HG02610 (cell line): ENCODE measurements around the gene LMX1A.

Experiments used
- ATAC-seq: cut with Tn5 transposase; IDR thresholded peaks from one replicate; pipeline ENCODE4 v1.9.1; 2021; ENCODE audit warnings: mild to moderate bottlenecking, moderate library complexity; ENCODE audit not compliant: unreplicated experiment

LMX1A gene

DNA sequence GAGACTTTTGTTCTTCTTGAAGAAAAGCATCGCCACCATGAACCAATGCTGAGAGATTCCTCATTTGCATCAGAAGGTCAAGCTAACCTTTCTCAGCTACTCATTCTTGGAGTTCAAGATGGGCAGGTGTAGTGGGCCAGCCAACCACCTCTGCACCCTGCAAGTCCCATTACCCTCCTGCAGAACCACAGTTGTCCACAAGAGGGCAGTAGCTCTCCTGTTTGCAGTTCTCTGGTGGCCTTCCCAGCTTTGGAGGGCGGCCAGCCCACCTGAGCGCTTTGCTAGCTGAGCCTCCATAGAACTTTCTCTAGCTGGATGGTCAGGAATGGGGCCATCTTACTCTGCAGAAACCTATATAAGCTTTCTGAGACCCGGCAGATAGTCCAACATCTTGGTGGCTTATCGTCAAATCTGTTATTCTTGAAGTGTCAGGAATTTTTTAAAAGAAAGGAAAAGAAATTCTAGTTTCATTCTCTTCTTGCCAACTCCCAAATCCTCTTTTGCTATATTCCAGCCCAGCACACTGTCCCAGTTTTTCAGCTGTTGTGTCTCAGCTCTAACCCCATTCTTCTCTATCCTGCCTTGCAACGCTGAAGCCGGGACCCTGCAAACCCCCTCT, 11.0 kb upstream of the LMX1A start:
- peak; percentile 70 for ATAC-seq

GRCh38 chr1:165365341-165365740, 8.8 kb upstream of the LMX1A start:
- ATAC-seq = no peak

GRCh38 chr1:165364568-165365133, 8.1 kb upstream of the LMX1A start:
- no peak for ATAC-seq

DNA sequence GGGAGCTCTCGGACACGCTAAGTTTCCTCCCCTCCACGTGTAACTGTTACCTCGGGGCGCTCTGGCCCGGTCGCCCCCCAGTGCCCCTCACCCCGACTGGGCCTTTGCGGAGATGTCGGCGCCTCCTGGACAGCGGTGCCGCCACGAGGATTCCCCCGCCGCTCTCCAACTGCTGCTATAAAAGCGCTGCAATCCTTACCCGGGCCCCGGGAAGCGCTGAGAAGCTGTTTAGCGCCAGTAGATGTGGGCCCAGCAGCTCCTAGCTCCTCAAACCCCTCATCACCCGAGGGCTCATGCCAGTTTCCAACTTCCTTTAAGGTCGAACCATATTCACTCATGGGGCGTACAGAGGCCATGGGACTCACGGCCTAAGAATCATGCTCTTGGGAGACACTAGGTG, 361 bp upstream of the LMX1A start:
- ATAC-seq = no peak

- ATAC-seq = no peak
Observed at GRCh38 chr1:165355139-165355976, 1.2 kb downstream of the LMX1A start.

- ATAC-seq = no peak
Observed at GRCh38 chr1:165354739-165355138, 1.8 kb downstream of the LMX1A start.

DNA sequence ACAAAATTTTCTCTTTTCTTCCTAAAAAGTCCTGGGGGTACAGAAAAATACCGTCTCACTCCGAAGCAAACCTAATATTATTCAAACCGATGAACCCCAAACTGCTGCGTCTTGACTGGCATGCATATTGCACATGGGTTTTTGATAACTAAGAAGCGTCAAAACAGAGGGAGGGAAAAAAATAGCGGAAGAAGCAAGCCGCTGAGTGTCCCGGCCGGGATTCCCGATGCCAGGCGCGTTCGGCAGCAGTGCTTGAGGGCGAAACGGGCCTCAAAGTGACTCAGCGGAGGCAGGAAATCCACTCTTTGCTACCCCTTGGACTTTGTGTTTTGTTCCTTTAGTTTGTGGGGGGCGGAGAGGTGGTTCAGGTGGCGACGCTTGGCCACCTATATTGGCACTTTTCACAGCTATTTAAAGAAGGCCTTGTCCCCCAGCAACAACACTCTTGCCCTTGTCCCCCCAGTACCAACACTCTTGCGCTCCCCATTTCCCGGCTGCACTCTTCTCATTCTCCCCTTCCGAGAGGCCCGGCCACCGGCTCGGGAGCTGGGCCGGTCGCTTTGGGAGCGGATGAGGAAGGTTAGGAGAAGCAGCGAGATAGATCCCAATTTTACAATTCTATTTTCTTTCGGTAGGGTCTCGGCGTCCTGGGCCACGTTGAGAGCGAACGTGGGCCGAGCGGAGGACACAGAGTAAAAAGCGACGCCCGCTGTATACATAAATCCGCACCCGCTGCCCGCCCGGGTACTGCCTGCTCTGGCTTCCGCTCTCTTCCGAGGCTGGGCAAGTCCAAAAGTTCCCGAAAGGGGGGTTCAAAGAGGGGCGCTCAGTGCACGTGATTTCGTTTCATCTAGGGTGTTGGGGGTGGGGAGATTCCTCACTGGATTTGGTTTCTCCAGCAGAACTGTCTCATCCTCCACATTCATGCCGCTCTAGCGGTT, 2.5 kb downstream of the LMX1A start:
- ATAC-seq = no peak

- no peak for ATAC-seq
Observed at GRCh38 chr1:165352442-165353293, 3.8 kb downstream of the LMX1A start.

DNA sequence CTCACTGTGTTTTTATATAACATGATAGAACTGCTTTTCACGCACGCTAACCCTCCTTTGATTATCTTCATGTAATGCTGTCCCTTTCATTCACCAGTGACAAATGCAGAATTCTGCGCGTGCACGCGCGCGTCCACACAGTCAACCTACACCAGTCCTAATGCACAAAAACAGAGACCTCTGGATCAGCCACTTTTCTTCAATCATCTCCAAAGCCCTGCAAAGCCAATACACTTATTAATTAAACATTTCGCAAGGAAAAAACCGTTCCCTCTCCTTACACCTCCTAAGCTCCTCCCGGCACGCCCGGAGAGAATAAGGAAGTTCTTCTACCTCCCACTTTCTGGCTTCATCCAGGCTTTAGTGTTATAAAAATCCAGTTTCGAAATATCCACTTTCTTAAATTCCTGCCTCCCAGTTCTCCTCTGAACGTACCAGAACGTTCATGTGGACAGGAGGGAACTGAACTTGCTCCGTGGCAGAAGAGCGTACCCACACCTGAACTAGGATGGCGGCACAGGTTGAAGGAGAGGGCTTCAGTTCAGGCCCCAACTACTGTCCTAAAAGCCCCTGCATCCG, 4.6 kb downstream of the LMX1A start:
- no peak for ATAC-seq

GRCh38 chr1:165350840-165351239, 5.7 kb downstream of the LMX1A start:
- no peak for ATAC-seq

DNA sequence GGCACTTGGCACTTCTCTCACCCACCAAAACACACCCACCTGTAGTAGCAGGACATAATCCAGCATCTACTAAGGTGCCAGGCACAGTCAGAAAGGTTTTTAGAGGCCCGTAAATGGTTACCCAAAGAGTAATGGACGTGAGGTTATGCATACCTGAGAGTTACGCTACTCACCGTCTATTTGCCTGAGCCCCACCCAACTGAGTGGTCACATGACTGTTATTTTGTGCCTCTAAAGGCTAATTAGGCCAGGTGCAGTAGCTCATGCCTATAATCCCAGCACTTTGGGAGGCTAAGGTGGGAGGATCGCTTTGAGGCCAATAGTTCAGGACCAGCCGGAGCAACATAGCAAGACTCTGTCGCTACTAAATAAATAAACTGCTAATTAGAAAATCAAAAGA, 11.0 kb downstream of the LMX1A start:
- no peak for ATAC-seq

DNA sequence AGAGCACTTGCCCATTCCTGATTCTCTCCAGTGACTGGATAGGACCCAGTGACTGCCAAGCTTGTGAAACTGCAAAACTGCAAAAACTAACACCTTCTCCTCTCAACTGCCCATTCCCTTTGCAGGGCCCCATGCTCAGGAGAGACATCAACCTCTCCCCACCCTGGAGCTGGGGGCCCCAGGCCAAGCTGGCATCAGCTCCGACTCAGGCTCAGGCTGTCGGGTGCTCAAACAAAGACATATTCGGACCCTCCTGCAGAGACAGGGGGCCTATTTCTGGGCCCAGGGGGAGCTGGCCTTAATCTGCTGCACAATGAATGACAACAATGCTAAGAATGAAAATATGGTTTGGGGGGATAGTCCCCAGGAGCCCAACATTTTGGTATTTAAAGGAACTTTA, 11.8 kb downstream of the LMX1A start:
- ATAC-seq = no peak

DNA sequence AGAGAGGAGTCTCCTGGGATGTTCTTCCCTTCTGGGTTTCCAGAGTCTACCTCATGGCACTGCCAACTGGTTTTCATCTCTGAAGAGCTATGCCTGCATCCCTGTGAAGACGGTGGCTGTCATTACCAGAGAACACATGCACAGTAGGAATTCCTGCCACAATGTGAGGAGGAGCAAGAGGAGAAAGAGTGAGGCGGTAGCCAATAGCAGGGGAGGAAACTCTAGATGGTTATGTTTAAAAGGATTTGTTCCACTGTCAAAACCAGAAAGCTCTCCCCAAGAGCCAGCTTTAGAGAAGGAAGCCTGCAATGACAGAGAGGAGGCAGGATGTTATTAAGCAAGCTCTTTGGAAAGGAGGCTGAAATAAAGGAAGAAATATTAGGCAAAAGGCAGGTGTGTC, 12.3 kb downstream of the LMX1A start:
- ATAC-seq = no peak

GRCh38 chr1:165342587-165342986, 13.9 kb downstream of the LMX1A start:
- no peak for ATAC-seq

DNA sequence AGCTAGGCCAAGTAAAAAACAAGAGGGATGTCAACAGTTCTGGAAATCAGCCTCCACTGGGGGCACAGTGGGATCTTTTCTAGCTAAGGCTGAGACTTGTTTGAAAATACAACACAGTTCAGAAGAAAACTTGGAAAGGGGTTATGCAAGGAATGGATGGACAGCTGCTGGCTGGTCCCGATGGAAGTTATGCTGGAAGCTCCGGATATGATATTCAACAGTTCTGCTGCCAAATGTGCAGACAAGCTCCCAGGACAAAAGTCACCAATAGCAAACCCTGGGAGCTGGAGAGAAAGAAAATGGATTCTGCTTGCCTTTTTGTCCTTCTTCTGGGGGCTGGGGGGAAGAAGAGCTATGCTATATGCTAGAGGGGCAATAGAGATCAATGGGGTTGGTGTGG, 14.3 kb downstream of the LMX1A start:
- ATAC-seq = no peak

DNA sequence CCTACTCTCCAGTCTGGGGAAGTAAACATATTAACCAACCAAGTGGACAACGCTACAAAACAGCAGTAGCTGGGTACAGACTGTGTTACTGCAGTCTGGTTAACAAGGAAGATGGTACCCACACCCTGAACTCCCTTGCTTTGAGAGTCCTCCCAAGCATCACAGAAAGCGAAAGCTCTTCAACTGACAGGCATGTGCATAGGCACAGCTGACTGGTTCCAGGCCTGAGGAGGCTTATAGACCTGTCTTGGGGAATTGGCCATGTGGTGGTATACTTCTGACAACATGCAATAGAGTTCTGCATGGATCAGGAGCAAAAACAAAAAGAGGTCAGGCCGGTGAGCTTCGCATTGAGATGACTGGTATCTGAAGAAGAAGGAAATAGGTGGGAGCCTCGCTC, 17.4 kb downstream of the LMX1A start:
- ATAC-seq = no peak

DNA sequence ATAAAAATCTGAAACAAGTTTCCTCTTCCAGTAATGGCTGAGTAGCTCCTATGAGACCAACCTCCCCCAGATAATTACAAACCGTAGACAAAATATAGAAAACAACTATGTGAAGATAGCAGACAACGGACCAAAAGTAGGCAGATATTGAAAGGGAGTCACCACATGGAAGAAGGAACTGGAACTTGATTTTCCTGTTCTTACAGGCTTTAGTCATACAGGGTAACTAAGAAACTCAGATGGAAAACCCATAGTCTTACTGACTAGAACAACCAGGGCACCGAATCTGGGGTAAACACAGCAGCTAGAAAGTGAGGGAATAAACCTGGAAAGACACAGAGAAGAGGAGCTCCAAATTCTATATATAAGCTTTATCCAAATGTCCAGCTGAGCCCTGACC, 26.0 kb downstream of the LMX1A start:
- no peak for ATAC-seq

- ATAC-seq = no peak
Observed at GRCh38 chr1:165329104-165329503, 27.4 kb downstream of the LMX1A start.

DNA sequence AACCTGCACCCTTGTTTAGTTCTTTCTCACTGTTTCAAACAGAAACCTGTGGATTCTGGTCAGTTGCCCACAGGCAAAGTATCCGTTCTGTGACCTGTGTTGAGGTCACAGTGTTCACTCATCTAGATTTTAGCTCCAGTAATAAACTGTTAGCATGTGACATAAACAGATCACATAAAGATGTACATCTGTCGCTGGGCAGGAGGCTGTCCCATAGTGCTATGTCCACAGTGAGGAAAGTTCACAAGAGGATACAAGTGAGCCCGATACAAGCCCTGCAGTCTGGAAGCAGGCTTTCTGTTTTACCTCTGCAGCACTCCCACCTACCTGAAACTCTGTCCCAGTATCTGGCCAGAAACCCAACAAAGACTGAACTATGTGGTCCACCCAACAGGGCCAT, 28.4 kb downstream of the LMX1A start:
- no peak for ATAC-seq

DNA sequence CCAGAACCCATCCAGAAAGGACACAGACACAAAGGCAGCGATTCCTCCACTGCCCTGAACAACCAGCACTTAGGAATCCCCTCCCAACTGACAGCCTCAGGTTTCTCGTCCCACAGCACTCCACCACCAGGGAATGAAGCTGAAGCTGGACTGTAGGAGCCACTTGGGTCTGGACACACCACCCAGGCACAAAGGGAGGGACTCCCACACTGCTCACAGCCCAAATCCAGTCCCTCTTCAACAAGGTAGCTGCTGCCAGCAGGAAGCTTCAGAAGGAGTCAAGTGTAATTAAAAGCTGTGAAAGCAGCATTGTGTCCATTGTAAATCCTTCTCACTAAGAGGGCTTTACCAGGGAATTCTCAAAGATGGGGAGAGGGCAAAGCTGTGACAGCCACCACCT, 29.0 kb downstream of the LMX1A start:
- ATAC-seq = no peak
